Hematopoietic multipotent progenitor cell treated with erythropoietin and hydrocortisone succinate and interleukin-3 and kit ligand, for 4 days (in vitro differentiated cells): ENCODE results near the gene SDE2.
"Not testable (repeated sequence)": the region's sequence is repeated elsewhere in the genome, so short reads cannot be mapped to it uniquely, and the experiment has no call there.

Experiments used
- DNase-seq: peaks from one replicate; pipeline ENCODE4 v3.0.0-alpha.2; 2015

SDE2 gene

DNA sequence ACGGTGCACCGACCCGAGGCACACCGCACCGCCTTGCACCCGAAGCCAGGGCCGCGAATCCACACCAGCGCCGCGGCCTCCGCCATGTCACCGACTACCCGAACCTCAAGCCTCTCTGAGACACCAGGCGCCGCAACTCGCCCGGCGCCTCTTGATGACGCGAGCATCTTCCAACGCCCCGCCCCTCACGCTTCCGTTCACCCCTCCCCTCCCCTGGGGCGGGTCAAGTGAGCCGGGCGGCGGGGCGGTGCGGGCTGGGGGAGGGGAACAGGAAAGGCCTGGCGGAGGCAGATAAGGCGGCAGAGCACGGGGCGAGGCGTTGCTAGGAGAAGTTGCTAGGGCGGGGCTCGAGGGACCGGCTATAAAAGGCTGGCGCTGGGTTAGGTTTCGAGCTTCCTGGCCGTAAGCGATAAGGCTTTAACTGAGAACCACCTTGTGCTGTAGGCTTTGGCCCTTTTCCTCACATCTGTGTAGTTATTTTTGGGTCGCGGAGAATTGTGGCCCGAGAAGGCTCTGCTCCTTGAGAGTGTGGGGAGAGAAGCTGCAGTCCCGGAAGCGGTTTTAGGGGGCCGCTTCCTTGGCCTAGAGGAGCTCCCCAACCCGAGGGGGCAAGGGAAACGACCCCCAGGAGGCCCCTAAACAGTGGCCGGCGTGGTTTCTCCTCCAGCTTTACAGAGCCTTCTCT lies at the start of gene SDE2:
SDE2 (minus strand) TSS at position 117 of the 685 bp plus-strand sequence; CDS start at position 86, 31 bp downstream.
- DNase-seq, result peak; percentile 100

DNA sequence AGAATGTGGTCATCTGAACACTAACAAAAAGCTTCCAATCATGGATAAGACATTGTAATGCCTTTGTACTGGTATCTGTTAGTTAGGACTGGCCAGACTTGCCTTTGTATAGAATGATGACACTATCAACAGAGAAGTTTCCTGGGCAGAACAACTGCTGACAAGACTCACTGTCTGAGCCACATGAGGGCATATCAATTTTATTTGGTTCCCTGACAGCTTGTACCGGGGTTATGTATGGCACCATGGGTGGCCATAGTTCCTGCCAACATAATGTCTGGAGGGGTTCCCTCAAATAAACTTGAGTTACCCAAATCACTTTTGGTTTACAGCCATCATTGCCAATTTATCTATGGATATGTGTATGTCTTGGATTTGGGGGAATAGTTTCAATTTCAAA lies 49.7 kb upstream of the SDE2 start:
- no peak for DNase-seq

DNA sequence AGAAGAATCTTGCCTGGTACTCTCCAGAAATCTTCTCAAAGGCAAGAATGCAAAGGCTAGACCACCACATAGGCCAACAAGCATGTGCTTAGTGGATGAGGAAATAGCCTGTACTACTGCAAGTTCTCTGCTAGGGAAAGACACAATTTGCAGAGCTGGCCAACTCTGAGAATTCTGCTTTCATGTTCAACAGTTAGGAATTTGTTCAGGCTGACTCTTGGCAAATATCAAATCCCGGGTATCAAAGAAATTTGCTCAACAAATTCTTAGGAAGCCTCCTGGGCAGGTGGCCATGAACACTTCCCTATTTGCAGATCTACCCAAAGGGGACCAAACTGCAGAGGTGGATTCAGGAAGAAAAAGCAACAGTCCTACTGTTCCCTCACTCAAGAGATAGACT lies 48.4 kb upstream of the SDE2 start:
- no peak for DNase-seq

DNA sequence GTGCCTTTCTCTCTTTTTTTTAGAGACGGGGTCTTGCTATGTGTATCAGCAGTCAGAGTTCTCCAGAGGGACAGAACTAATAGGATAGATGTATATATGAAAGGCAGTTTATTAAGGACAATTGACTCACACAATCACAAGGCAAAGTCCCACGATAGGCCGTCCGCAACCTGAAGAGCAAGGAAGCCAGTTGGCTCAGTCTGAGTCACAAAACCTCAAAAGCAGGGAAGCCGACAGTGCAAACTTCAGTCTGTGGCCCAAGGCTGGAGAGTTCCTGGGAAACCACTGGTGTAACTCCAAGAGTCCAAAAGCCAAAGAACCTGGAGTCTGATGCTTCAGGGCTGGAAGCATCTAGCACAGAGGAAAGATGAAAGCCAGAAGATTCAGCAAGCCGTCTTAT lies 47.1 kb upstream of the SDE2 start:
- DNase-seq, result no peak

DNA sequence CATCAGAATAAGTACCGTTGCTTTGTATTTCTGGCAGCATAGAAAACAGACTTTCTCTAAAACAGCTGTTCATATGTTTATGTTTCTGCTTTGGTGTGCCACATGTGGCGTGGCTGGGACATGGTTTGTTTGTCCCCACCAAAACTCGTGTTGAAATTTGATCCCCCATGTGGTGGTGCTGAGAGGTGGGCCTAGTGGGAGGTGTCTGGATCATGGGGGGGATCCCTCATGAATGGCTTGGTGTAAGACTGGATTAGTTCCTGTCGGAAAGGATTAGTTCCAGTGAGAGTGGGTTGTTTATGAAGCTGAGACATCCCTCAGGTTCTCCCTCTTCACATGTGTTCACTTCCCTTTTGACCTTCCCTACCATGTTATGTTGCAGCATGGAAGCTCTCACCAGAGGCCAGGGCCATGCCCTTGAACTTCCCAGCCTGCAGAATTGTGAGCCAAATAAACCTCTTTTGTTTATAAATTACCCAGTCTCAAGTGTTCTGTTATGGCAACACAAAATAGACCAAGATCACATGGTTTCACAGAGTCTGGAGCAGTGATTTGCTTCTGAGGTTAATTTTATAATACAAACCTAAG lies 45.5 kb upstream of the SDE2 start:
- no peak for DNase-seq

DNA sequence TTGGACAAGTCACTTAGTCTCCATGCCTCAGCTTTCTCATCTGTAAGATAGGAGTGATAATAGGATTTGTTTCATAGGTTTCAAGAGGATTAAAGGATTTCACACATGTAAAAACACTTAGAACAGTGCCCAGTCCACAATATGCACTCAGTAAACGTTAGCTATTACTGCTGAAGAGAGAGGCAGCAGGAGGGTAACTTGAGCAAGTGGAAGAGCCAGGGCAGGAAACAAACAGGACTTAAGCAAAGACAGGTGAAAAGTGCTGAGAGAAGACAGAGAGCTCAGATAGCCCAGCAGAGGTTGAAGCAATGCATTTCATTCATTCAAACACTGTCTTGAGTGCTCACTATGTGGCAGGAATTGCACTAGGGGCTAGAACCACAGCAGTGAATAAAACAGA lies 42.3 kb upstream of the SDE2 start:
- DNase-seq, result no peak

DNA sequence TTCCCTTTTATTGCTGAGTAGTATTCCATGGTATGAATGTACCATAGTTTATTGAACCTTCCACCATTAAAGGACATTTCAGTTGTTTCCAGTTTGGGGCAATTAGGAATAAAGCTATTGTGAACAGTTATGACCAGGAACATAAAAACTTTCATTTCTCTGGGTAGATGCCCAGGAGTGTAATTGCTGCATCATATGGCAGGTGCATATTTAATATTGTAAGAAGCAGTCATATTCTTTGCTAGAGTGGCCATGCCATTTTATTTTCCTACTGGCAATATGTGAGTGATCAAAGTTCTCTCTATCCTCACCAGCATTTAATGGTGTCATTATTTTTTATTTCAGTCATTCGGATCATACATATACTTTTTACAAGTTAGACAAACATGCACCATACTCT lies 39.5 kb upstream of the SDE2 start:
- no peak for DNase-seq

DNA sequence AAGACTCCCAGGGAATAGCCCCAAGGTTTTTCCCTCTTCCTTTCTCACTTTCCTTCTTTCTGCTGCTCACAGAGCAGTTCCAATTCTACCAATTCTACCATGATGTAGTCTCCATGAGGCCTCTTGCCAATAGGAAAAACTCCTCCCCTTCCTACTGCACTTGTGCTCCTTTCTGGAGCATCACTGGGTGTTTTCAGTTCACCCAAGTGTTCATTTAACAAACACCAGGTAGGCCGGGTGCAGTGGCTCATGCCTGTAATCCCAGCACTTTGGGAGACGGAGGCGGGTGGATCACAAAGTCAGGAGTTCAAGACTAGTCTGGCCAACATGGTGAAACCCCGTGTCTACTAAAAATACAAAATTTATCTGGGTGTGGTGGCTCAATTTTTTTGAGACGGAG lies 36.8 kb upstream of the SDE2 start:
- DNase-seq, result no peak

DNA sequence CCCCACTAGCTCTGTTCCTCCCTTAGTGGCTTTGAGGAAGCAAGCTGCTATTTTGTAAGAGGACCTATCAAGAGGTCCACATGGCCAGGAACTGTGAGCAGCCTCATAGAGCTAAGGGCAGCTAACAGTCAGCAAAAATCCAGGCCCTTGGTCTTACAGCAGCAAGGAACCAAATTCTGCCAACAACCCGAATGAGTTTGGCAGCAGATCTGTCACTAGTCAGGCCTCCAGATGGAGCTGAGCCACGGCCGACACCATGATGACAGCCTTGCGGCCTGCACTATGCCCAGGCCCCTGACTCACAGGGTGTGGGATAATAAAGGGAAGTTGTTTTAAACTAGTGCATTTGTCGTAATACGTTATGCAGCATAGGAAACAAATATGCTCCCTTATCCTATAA lies 35.3 kb upstream of the SDE2 start:
- peak; percentile 95 for DNase-seq

DNA sequence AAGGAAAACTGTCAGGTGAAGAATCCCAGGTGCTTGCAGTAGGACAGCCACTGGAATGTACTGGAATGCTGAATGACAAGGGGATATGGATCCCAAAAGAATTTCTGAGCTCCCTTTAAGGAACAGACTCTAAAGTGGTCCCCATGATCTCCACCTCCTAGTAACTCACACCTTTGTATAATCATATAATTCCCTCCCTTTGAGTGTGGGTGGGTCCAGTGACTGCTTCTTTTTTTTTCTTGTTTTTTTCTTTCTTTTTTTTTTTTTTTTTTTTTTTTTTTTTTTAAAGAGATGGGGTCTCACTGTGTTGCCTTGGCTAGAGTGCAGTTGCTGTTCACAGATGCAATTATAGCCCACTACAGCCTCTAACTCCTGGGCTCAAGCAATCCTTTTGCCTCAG lies 34.8 kb upstream of the SDE2 start:
- DNase-seq, result no peak

DNA sequence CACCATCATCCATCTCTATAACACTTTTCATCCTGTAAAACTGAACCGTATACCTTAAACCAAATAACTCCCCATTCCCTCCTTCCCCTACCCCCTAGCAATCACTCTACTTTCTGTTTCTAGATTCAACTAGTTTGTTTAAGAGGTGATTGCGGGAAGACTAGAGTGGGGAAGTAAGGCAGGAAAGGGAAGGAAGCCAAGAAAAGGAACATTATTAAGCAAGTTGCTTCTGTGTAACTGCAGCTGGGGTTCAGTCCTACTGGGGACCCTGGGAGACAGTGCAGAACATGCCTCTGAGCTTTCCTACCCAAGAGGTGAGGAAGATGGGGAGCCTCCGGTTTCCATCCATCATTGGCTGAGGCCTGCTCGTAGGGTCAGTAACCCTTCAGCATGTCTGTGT lies 34.4 kb upstream of the SDE2 start:
- DNase-seq, result peak; percentile 39

DNA sequence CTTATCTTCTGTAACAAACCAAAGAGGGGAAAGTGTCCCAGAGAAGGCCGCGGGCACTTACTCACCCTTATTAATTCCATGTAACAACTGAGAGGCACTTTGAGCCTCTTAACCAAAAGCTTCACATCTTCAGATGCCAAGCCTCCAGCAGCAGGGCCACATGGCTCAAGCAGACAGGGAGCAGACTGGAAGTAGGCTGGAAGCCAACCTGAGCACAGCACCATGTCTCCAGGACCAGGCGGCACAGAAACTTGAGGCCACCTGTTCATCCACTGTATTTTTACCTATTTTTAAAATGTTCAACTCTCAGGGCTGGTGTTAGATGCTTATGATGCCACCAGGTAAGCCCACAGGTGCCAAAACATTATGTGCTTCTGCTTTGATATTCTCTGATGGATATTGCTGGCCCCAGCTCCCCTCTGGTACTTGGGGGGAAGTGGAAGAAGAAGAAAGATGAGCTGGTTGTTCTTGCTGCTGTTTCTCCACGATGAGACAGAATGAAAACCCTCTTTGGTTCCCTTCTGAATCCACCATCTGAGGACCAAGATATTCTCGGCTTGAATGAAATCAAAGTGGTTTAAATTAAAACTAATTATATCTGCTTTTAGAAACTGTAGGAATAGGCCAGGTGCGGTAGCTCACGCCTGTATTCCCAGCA lies 30.6 kb upstream of the SDE2 start:
- DNase-seq, result no peak

DNA sequence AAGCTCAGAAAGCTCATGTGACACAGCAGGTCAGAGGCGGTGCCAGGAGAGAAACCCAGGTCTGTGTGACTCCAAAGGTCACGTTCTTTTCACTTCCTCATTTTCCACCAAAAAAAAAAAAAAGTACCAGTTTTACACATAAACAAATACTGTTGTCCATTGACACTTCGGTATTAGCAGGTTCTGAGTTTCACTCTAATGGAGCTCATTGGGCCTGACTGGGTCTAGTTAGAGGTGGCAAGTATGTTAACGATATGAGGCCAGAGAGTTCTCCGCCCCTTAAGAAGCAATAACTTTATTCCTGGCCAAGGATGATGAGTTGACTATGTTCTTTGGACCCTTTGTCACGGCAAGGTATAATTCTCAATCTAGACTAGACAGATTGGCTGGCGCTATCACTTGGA lies 30.0 kb upstream of the SDE2 start:
- peak; percentile 76 for DNase-seq

DNA sequence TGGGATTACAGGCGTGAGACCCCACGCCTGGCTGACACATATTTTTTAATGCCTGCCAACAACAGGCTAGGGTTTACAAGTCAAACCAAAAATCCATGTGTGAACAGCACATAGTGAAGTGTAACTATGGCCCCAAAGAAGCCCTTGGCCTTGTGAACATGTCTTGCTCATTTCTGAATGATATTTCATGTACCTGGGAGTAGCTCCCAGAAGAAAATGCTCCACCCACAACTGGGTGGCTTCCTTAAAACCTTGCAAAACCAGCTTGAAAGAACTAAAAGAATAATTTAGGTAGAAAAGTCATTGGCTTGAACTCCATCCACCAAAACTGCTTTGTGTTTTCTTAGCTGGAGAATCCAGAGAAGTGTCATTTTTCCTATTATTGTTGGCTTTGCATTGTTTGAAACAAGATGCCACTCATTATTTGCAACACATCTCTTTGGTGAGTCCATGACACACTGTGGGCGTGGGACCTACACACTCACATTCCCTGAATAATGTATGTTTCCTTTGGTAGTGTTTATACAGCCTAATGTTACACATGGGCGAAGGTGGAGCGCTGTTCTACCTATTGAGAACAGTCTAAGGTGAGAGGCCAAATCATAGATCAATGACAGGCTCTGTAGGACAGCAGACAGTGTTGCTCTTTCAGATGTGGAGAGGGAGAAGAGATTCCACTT lies 28.5 kb upstream of the SDE2 start:
- no peak for DNase-seq

DNA sequence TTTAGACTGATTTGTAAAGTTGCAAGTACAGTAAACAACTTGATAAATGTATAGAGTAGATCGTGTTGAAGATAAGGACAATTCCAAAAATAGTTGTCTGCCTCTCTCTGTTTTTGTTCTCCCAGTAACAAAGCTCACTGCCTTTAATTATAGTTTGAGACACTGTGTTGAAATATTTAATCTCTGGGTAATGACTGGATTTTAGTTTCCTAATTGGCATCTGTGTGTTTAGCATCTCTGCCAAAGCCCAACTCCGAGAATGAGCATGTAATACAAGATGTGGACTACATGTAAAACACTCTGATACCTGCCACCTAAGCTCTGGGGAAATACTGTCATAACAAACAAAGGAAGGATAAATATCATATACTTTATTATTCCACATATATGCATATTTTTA lies 27.7 kb upstream of the SDE2 start:
- DNase-seq, result no peak

DNA sequence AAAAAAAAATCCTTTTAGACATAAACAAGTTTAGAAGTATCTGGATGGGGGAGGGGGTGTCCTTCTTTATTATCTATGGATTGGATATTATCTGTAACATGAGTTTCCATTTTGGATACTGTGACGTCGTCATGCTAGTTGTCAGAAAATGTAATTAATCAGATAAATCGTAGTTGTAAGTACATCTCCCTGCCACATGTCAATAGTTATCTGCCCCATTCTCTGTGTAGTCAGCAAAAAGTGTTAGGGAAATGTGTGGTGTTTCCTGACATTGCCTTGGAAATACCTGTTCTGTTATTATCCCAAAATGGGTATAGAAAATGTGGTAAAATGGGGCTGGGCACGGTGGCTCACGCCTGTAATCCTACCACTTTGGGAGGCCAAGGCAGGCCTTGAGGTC lies 24.6 kb upstream of the SDE2 start:
- DNase-seq, result no peak

DNA sequence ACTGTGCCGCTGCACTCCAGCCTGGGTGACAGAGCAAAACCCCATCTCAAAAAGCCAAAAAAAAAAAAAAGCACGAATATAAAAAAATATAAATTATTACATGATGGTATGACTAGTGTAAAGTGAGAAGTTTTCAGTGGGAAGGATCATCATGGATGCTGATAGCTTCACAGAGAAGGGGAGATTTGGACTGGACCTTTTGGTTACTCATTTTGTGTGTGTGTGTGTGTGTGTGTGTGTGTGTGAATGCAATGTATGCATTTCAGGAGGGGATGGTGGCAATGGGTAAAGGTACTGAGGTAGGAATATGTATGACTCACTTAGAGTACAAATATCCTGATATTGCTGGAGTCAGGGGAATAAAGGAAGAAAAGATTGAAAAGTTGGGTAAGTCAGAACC lies 22.7 kb upstream of the SDE2 start:
- DNase-seq, result no peak

DNA sequence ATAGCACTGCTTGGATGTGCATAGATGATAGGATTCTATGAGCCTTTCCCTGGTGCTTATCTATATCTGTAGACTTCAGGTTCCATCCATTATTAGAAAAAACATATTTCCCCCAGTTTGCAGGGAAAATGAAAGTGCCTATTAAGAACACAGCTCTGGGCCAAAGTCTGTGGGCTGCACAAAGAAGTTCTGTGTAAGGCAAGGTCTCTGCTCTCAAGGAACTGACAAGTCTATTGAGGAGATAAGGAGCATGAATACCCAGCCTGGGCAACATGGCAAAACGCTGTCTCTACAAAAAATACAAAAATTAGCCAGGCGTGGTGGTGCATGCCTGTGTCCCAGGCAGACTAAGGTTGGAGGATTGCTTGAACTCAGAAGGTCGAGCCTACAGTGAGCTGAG lies 22.3 kb upstream of the SDE2 start:
- DNase-seq, result peak; percentile 51

DNA sequence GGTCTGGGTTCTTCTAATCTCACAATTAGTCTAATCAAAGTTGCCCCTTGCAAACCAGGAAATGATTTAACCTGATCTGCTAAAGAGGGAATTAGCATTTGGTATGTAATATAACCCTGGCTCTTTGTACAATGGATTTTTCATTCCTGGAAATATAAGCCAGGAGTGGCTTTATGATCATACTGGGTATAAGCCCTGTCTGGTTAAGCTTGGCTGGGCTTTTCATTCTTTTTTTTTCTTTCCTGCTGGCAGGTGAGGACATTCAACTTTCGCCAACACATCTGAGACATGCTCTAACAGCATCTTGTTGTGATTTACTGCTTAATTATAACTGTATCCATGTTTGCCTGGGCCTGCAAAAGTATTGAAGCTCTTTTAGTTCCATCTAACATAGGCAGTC lies 20.4 kb upstream of the SDE2 start:
- DNase-seq, result no peak

DNA sequence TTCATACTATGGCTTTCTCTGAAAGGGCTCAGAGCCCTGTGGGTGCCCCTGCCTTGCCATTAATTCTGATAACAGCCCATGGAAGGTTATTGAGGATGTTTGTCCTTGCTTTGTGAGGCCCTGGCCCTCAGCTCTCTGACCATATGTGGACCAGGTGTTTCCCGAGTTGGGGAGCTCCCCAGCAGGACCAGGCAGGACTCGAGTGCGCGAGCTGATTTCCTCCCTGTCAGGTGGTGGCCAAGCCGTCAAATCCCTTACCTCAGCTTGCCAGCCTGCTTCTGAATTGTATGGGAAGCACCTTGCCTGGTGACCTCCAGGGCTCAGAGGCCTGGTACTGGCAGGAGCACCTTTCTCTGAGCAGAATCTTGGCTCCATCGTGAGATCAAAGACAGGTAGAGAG lies 17.9 kb upstream of the SDE2 start:
- DNase-seq, result no peak

DNA sequence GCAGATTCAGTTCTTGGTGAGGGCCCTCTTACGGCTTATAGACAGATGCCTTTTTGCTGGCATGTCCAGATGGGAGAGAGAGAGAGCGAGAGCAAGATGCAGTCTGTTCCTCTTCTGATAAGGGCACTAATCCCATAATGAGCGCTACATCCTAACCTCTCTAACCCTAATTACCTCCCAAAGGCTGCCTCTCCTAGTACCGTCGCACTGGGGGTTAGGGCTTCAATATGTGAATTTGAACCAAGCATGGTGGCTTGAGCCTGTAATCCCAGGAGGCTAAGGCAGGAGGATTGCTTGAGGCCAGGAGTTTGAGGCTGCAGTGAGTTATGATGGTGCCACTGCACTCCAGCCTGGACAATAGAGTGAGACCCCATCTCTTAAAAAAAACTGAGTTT lies 10.5 kb upstream of the SDE2 start:
- DNase-seq, result peak; percentile 33

DNA sequence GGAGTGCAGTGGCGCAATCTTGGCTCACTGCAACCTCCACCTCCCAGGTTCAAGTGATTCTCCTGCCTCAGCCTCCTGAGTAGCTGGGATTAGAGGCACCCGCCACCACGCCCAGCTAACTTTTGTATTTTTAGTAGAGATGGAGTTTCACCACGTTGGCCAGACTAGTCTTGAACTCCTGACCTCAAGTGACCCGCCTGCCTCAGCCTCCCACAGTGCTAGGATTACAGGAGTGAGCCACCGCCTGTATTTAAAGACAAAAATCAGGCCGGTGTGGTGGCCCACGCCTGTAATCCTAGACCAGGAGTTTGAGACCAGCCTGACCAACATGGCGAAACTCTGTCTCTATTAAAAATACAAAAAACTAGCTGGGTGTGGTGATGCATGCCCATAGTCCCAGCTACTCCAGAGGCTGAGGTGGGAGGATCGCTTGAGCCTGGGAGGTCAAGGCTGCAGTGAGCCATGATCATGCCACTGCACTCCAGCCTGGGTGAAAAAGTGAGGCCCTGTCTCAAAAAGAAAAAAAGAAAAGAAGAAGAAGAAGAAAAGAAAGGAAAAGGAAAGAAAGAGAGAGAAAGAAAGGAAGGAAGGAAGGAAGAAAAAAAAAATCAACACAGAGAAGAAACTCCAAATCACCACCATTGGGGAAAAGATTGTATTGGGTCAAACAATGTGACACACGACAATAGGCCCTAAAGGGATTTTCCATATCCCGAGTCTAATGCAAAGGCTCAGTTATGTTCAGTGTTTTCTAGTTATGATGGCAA lies 8.2 kb upstream of the SDE2 start:
- DNase-seq, result not testable (repeated sequence)

DNA sequence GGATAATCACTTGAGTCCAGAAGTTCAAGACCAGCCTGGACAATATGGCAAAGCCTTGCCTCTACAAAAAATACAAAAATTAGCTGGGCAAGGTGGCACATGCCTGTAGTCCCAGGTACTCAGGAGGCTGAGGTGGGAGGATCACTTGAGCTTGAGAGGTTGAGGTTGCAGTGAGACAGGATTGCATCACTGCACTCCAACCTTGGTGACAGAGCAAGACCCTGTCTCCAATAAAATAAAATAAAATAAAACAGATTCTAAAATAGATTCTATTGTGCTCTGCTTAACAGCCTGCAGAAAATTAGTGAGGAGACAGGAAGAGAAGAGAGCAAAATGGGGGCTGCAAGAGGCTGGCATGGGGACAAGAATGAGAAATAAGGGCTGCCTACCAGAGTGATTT lies 7.5 kb upstream of the SDE2 start:
- DNase-seq, result no peak
